Liver (tissue), 9 donors: ENCODE results near the gene LCP2. TPM values are rescaled to one million over a fixed set of nuclear protein-coding genes. Genes with fewer than 3 reads are reported as not detected.

Source experiments
- DNase-seq: peaks from one replicate; pipeline ENCODE4 v3.0.0-alpha.2; 2017; ENCODE audit warnings: low spot score
- H3K27ac ChIP-seq, 2 donors: one replicate each; pipeline ENCODE4 v1.7.0; 2013; ENCODE audit warnings: inconsistent platforms in 2 of 2, low read length in 2 of 2, control low read depth in 1 of 2, low read depth in 1 of 2, mild to moderate bottlenecking in 1 of 2
- H3K27me3 ChIP-seq, 4 donors: one replicate each; pipeline versions ENCODE4 v1.6.1 to v1.7.0; 2013; ENCODE audit warnings: low read length in 3 of 4, inconsistent platforms in 1 of 4, mild to moderate bottlenecking in 1 of 4, moderate library complexity in 1 of 4; ENCODE audit not compliant: control insufficient read depth in 4 of 4, insufficient read depth in 4 of 4
- H3K36me3 ChIP-seq, 4 donors: one replicate each; pipeline versions ENCODE4 v1.6.1 to v1.7.0; 2013; ENCODE audit warnings: low read length in 3 of 4, mild to moderate bottlenecking in 3 of 4, low read depth in 1 of 4, moderate library complexity in 1 of 4; ENCODE audit not compliant: control insufficient read depth in 4 of 4, insufficient read depth in 3 of 4
- H3K4me1 ChIP-seq, 4 donors: one replicate each; pipeline versions ENCODE4 v1.6.1 to v1.7.0; 2013; ENCODE audit warnings: low read length in 3 of 4, mild to moderate bottlenecking in 3 of 4, moderate library complexity in 1 of 4; ENCODE audit not compliant: control insufficient read depth in 4 of 4, insufficient read depth in 4 of 4
- H3K4me3 ChIP-seq, 3 donors: one replicate each; pipeline versions ENCODE4 v1.6.1 to v1.7.0; 2013; ENCODE audit warnings: low read length in 3 of 3, control low read depth in 1 of 3, low read depth in 1 of 3, mild to moderate bottlenecking in 1 of 3
- H3K9ac ChIP-seq, 2 donors: one replicate each; pipeline ENCODE4 v1.7.0; 2013; ENCODE audit warnings: low read length in 2 of 2, mild to moderate bottlenecking in 2 of 2, moderate library complexity in 2 of 2, control low read depth in 1 of 2, low read depth in 1 of 2
- H3K9me3 ChIP-seq, 4 donors: one replicate each; pipeline versions ENCODE4 v1.6.1 to v1.7.0; 2013; ENCODE audit warnings: low read length in 3 of 4; ENCODE audit not compliant: control insufficient read depth in 4 of 4
- EGR1 ChIP-seq, 2 donors: IDR thresholded peaks; 2 replicates each; pipeline ENCODE4 v1.6.1; 2016 to 2018; ENCODE audit warnings: antibody characterized with exemption in 2 of 2, low read depth in 2 of 2
- FOXA1 ChIP-seq: IDR thresholded peaks from 2 replicates; pipeline ENCODE4 v1.6.1; 2016; ENCODE audit warnings: antibody characterized with exemption
- FOXA2 ChIP-seq: IDR thresholded peaks from 2 replicates; pipeline ENCODE4 v1.6.1; 2016; ENCODE audit warnings: antibody characterized with exemption
- GABPA ChIP-seq, 2 donors: IDR thresholded peaks in 1 of 2; conservative IDR thresholded peaks in 1 of 2; 2 replicates each; pipeline ENCODE4 v1.6.1; 2016; ENCODE audit warnings: antibody characterized with exemption in 2 of 2, mild to moderate bottlenecking in 1 of 2, moderate library complexity in 1 of 2
- HNF4A ChIP-seq, 2 donors: conservative IDR thresholded peaks; 2 replicates each; pipeline ENCODE4 v1.6.1; 2016; ENCODE audit warnings: antibody characterized with exemption in 2 of 2, mild to moderate bottlenecking in 2 of 2
- HNF4G ChIP-seq: IDR thresholded peaks from 2 replicates; pipeline ENCODE4 v1.6.1; 2016; ENCODE audit warnings: antibody characterized with exemption
- JUND ChIP-seq, 2 donors: IDR thresholded peaks; 2 replicates each; pipeline ENCODE4 v1.6.1; 2016; ENCODE audit warnings: antibody characterized with exemption in 2 of 2
- NR2F2 ChIP-seq: IDR thresholded peaks from 2 replicates; pipeline ENCODE4 v1.6.1; 2016; ENCODE audit warnings: antibody characterized with exemption
- RAD21 ChIP-seq, 2 donors: IDR thresholded peaks; 2 replicates each; pipeline ENCODE4 v1.6.1; 2016; ENCODE audit warnings: antibody characterized with exemption in 2 of 2, mild to moderate bottlenecking in 2 of 2
- RXRA ChIP-seq, 2 donors: IDR thresholded peaks; 2 replicates each; pipeline ENCODE4 v1.6.1; 2017 to 2018; ENCODE audit warnings: antibody characterized with exemption in 2 of 2, mild to moderate bottlenecking in 1 of 2
- SP1 ChIP-seq: IDR thresholded peaks from 2 replicates; pipeline ENCODE4 v1.6.1; 2018; ENCODE audit warnings: antibody characterized with exemption, mild to moderate bottlenecking
- TAF1 ChIP-seq: conservative IDR thresholded peaks from 2 replicates; pipeline ENCODE4 v1.6.1; 2016; ENCODE audit warnings: antibody characterized with exemption, mild to moderate bottlenecking
- YY1 ChIP-seq: IDR thresholded peaks from 2 replicates; pipeline ENCODE4 v1.6.1; 2016; ENCODE audit warnings: antibody characterized with exemption, mild to moderate bottlenecking
- WGBS: extraction: QIAGEN DNeasy Blood & Tissue Kit; methylation state at CpG from one replicate; pipeline ENCODE4 v1.1.7; 2013; 5-methylcytosine and 5-hydroxymethylcytosine counted together
- polyA plus RNA-seq, 2 donors: library from polyadenylated mRNA; stranded (reverse) in 1 of 2; unstranded in 1 of 2; fragments of 200-250 nt in 1 of 2; fragments of >200 nt in 1 of 2; fragmentation: Nextera tagmentation in 1 of 2; extraction: Ambion mirVana in 1 of 2; gene quantifications; one replicate each; pipeline versions ENCODE4 v1.2.1 to v1.2.3, GENCODE V29; 2013 to 2015
- total RNA-seq, 2 donors: library from RNA; depleted of rRNA; stranded (reverse); fragments of >200 nt; gene quantifications; one replicate each; pipeline ENCODE4 v1.2.3, GENCODE V29; 2014
- TF ChIP-seq, protein P1 (sequence below): IDR thresholded peaks from 2 replicates; pipeline ENCODE4 v1.6.1; 2016; ENCODE audit warnings: antibody characterized with exemption, mild to moderate bottlenecking
- TF ChIP-seq, protein P2 (sequence below): fragments of 150-350 bp; IDR thresholded peaks from 2 replicates; pipeline ENCODE4 v1.5.1; 2017; ENCODE audit warnings: improper control_type of control experiment, low read depth, low read length; ENCODE audit not compliant: missing input control
- TF ChIP-seq, protein P3 (sequence below): IDR thresholded peaks from 2 replicates; pipeline ENCODE4 v1.6.1; 2016; ENCODE audit warnings: antibody characterized with exemption
- TF ChIP-seq, protein P4 (sequence below): IDR thresholded peaks from 2 replicates; pipeline ENCODE4 v1.6.1; 2016; ENCODE audit warnings: antibody characterized with exemption
- TF ChIP-seq, protein P5 (sequence below): IDR thresholded peaks from 2 replicates; pipeline ENCODE4 v1.6.1; 2016; ENCODE audit warnings: antibody characterized with exemption
- donor health status: healthy.
- donor health status: healthy.
- donor health status: healthy.
- donor health status: healthy.
- donor health status: healthy.

LCP2 gene
- total and polyA plus RNA-seq, 4 donors: 3.6 to 16.3 (median 6.7) TPM

DNA sequence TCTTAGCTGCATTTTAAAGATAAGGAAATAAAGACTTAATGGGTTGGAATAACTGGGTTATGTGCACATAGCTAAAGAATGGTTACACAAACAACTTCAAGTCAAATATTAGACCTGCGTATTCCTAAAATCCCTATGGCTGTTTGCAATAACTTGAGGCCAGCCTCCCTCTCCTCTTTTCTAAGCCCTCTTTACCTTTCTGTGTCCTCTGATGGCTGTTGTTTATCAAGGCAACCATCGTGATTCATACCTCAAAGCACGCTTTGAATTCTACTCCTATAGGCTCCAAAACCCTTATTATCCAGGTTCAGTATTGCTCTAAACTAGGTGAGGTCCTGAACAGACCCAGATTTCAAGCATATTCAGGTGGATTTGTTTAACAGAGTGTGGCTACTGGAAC, 45.6 kb upstream of the LCP2 start:
- TF ChIP-seq HNF4A (conservative IDR thresholded peaks at IDR 0.05) (no peak), SP1 (no peak), FOXA1 (no peak), EGR1 (IDR thresholded peaks at IDR 0.05; ENCODE audit: low read depth in 2 of 2) (no peak), FOXA2 (no peak), JUND (IDR thresholded peaks at IDR 0.05) (no peak), NR2F2 (no peak), YY1 (no peak), RXRA (IDR thresholded peaks at IDR 0.05) (no peak), RAD21 (IDR thresholded peaks at IDR 0.05) (no peak), TAF1 (no peak), HNF4G (no peak), GABPA (IDR thresholded peaks at IDR 0.05 in 1 of 2, conservative IDR thresholded peaks at IDR 0.05 in 1 of 2) (no peak)
- TF ChIP-seq, protein P1, sequence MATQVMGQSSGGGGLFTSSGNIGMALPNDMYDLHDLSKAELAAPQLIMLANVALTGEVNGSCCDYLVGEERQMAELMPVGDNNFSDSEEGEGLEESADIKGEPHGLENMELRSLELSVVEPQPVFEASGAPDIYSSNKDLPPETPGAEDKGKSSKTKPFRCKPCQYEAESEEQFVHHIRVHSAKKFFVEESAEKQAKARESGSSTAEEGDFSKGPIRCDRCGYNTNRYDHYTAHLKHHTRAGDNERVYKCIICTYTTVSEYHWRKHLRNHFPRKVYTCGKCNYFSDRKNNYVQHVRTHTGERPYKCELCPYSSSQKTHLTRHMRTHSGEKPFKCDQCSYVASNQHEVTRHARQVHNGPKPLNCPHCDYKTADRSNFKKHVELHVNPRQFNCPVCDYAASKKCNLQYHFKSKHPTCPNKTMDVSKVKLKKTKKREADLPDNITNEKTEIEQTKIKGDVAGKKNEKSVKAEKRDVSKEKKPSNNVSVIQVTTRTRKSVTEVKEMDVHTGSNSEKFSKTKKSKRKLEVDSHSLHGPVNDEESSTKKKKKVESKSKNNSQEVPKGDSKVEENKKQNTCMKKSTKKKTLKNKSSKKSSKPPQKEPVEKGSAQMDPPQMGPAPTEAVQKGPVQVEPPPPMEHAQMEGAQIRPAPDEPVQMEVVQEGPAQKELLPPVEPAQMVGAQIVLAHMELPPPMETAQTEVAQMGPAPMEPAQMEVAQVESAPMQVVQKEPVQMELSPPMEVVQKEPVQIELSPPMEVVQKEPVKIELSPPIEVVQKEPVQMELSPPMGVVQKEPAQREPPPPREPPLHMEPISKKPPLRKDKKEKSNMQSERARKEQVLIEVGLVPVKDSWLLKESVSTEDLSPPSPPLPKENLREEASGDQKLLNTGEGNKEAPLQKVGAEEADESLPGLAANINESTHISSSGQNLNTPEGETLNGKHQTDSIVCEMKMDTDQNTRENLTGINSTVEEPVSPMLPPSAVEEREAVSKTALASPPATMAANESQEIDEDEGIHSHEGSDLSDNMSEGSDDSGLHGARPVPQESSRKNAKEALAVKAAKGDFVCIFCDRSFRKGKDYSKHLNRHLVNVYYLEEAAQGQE: no peak
- TF ChIP-seq, protein P2, sequence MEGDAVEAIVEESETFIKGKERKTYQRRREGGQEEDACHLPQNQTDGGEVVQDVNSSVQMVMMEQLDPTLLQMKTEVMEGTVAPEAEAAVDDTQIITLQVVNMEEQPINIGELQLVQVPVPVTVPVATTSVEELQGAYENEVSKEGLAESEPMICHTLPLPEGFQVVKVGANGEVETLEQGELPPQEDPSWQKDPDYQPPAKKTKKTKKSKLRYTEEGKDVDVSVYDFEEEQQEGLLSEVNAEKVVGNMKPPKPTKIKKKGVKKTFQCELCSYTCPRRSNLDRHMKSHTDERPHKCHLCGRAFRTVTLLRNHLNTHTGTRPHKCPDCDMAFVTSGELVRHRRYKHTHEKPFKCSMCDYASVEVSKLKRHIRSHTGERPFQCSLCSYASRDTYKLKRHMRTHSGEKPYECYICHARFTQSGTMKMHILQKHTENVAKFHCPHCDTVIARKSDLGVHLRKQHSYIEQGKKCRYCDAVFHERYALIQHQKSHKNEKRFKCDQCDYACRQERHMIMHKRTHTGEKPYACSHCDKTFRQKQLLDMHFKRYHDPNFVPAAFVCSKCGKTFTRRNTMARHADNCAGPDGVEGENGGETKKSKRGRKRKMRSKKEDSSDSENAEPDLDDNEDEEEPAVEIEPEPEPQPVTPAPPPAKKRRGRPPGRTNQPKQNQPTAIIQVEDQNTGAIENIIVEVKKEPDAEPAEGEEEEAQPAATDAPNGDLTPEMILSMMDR: no peak
- TF ChIP-seq, protein P3, sequence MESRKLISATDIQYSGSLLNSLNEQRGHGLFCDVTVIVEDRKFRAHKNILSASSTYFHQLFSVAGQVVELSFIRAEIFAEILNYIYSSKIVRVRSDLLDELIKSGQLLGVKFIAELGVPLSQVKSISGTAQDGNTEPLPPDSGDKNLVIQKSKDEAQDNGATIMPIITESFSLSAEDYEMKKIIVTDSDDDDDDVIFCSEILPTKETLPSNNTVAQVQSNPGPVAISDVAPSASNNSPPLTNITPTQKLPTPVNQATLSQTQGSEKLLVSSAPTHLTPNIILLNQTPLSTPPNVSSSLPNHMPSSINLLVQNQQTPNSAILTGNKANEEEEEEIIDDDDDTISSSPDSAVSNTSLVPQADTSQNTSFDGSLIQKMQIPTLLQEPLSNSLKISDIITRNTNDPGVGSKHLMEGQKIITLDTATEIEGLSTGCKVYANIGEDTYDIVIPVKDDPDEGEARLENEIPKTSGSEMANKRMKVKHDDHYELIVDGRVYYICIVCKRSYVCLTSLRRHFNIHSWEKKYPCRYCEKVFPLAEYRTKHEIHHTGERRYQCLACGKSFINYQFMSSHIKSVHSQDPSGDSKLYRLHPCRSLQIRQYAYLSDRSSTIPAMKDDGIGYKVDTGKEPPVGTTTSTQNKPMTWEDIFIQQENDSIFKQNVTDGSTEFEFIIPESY: no peak
- TF ChIP-seq, protein P4, sequence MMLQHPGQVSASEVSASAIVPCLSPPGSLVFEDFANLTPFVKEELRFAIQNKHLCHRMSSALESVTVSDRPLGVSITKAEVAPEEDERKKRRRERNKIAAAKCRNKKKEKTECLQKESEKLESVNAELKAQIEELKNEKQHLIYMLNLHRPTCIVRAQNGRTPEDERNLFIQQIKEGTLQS: no peak
- TF ChIP-seq, protein P5, sequence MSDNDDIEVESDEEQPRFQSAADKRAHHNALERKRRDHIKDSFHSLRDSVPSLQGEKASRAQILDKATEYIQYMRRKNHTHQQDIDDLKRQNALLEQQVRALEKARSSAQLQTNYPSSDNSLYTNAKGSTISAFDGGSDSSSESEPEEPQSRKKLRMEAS: no peak
- no peak for DNase-seq
- Histone ChIP-seq H3K9me3 (peaks cover 0 to 2% (median 0%) of the 10 kb centered on the region in 4 donors), H3K9ac (no peak overlapping the region), H3K4me3 (no peak overlapping the region), H3K27ac (no peak overlapping the region), H3K27me3 (peaks cover 0 to 6% (median 0%) of the 10 kb centered on the region in 4 donors), H3K36me3 (no peaks in the 10 kb centered on the region), H3K4me1 (no peaks in the 10 kb centered on the region)
- WGBS: 90% methylated on average over 3 of the region's 3 CpGs
